ENCODE data around the gene SH3GLB2.

SH3GLB2 gene

GRCh38 chr9:129036241-129036922 is 8.3 kb upstream of the SH3GLB2 start, which contains the start of gene MIGA2:
Gene MIGA2 (plus strand): TSS chr9:129036626. CDS start chr9:129040595, 3,969 bp downstream.
- TF ChIP-seq ZFX (IDR thresholded peaks at IDR 0.05; ENCODE audit: borderline replicate concordance), result no peak
- no peak for TF ChIP-seq CTCF (IDR thresholded peaks at IDR 0.05)
- peak within 1 kb of the TSS; percentile 77 for H3K27ac ChIP-seq

GRCh38 chr9:129035838-129036237 is 7.7 kb upstream of the SH3GLB2 start:
- H3K27ac ChIP-seq, result peak overlapping the region; percentile 77

GRCh38 chr9:129033216-129033615 is 5.1 kb upstream of the SH3GLB2 start:
- TF ChIP-seq CTCF (IDR thresholded peaks at IDR 0.05), result no peak
- no peak for TF ChIP-seq ZFX (IDR thresholded peaks at IDR 0.05; ENCODE audit: borderline replicate concordance)
- no peak overlapping the region for H3K27ac ChIP-seq

GRCh38 chr9:129032541-129033159 is 4.5 kb upstream of the SH3GLB2 start:
- H3K27ac ChIP-seq, result no peak overlapping the region
- no peak for TF ChIP-seq CTCF (IDR thresholded peaks at IDR 0.05)
- no peak for TF ChIP-seq ZFX (IDR thresholded peaks at IDR 0.05; ENCODE audit: borderline replicate concordance)

- no peak for TF ChIP-seq ZFX (IDR thresholded peaks at IDR 0.05; ENCODE audit: borderline replicate concordance)
- no peak for TF ChIP-seq CTCF (IDR thresholded peaks at IDR 0.05)
- H3K27ac ChIP-seq, result no peak overlapping the region
Measured at GRCh38 chr9:129031514-129031913, 3.4 kb upstream of the SH3GLB2 start.

GRCh38 chr9:129030191-129030590 is 2.1 kb upstream of the SH3GLB2 start:
- TF ChIP-seq CTCF (IDR thresholded peaks at IDR 0.05), result no peak
- no peak for TF ChIP-seq ZFX (IDR thresholded peaks at IDR 0.05; ENCODE audit: borderline replicate concordance)
- no peak overlapping the region for H3K27ac ChIP-seq

GRCh38 chr9:129027685-129028191 is 393 bp downstream of the SH3GLB2 start:
- H3K27ac ChIP-seq, result peak overlapping the region; percentile 77

More at GRCh38 chr9:129027685-129028191, 393 bp downstream of the SH3GLB2 start:
- TF ChIP-seq CTCF (IDR thresholded peaks at IDR 0.05), result no peak
- TF ChIP-seq ZFX (IDR thresholded peaks at IDR 0.05; ENCODE audit: borderline replicate concordance), result no peak

Measured in 22Rv1 (cell line).